ENCODE measurements around the gene ABCB1.

- TF ChIP-seq CTCF (IDR thresholded peaks at IDR 0.05) (no peak), POLR2AphosphoS5 (IDR thresholded peaks at IDR 0.05) (no peak)
These were observed 120.3 kb downstream of the ABCB1 start for GRCh38 chr7:87480386-87480785.

Data from transverse colon (tissue), 4 donors.